HG03103 (cell line): ENCODE measurements around the gene PLPP6.

Experiments used
- ATAC-seq: cut with Tn5 transposase; IDR thresholded peaks from one replicate; pipeline ENCODE4 v1.9.1; 2021; ENCODE audit warnings: low read depth; ENCODE audit not compliant: unreplicated experiment

Gene PLPP6

DNA sequence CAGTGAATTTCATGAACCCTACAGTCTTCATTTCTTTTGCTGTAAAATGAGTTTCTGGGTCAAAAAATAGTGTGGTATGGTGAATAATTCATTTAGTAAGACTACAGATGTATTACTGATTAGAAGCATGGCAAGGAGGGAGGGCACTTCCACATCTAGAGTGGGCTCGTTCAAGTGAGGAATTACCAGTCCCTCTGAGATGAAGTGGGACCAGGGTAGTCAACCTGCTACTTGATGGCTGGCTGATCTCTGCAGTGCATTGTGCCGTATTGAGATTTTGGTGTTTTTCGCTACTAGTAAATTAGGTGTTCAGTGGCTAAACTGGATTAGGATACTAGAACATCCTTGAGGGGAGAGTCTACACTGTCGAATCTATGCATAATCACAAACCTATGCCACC lies 28.1 kb downstream of the PLPP6 start:
- ATAC-seq, result peak; percentile 52

DNA sequence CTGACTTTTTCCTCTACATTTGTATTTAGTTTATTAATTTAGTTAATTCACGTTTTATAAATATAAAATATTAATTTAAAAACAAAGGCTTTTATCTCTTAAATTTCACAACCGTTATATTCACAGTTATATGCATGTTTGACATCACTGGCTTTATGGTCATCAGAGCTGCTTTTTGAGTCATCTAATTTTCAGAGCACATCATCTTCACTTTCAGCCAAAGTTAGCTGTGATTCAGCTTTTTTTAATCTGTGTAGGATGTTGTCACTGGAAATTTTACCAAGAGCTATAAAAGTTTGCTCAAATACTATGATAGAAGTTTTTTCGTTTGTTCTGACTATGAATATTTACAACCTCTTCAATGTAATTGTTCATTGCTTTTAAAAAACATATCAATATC lies 29.7 kb downstream of the PLPP6 start:
- no peak for ATAC-seq

DNA sequence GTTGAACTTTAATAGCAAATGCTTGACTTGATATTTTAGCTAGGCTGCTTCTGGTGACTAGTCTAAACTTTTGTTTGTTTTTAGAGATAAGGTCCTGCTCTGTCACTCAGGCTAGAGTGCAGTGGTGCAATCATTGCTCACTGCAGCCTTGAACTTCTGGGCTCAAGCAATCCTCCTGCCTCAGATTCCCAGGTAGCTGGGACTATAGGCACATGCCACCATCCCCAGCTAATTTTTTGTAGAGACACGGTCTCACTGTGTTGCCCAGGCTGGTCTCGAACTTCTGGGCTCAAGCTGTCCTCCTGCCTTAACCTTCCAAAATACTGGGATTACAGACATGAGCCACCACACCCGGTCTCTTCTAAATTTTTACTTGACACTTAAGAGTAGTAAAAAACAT lies 38.0 kb downstream of the PLPP6 start:
- ATAC-seq, result no peak

DNA sequence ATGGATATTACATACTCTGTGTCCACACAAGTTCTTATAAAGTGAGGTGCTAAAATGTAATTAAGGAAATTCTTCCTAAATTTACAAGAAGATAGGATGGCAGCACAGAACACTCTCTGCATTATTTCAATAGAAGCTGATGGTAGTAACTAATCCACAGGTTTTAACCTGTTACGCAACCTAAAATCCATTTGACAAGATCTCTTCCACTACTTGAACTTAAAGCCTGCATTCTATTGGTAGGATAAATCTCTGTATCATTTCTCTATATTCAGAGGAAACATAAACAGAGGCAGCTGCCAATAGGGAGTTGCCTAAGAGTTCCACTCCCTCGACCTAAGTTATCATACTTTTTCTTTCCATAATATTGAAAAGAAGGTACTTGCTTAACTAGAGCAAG lies 38.8 kb downstream of the PLPP6 start:
- no peak for ATAC-seq

DNA sequence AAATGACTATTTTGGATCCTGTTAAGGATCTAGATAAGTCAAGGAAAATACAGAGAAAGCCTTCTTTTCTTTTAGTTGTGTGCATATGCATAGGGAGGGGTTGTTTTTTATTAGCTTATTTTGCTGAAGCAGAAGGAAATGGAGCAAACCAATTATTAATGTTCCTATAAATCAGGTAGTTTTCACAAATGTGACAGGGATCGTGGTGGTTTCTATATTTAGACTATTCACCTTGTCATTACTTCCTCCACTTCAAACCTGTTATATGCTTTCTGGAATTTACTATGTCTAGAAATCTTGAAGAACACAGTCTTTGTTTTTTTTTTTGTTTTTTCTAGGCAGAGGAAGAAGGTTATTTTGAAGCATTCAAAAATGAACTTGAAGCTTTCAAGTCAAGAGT lies 39.4 kb downstream of the PLPP6 start:
- no peak for ATAC-seq

DNA sequence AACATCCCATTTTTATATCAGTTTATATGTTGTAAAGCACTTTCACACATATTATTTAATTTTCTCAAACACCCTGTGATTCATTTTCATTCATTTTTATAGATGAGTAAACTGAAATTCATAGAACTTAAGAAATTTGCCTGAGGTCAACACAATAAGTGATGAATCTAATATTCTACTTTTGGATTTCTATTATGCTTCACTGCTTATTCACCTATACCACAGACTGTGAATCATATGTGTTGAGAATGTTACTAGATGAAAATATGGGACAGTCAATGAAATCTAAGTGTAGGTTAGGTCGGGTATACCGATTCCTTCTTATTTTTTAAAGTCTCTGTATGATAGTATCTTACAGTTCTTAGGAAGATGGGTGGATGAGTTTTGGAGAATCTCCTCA lies 42.0 kb downstream of the PLPP6 start:
- no peak for ATAC-seq

DNA sequence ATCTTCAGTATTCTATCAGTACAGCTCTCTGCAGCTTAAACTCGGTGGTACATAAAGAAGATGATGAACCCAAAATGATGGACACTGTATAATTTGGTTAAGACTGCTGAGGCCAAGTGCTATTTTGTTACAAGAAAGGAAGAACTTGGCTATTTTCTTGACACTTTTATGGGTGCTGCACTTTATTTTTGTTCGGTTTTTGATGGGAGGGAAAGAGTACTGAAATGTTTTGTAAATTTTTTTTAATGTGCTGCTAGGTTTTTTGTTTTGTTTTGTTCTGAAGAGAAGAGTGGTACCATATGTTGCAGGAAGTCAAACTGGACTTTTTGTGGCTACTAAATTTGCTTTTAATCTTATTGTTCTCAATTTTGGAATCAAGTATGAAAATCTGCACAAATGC lies 43.9 kb downstream of the PLPP6 start:
- no peak for ATAC-seq

DNA sequence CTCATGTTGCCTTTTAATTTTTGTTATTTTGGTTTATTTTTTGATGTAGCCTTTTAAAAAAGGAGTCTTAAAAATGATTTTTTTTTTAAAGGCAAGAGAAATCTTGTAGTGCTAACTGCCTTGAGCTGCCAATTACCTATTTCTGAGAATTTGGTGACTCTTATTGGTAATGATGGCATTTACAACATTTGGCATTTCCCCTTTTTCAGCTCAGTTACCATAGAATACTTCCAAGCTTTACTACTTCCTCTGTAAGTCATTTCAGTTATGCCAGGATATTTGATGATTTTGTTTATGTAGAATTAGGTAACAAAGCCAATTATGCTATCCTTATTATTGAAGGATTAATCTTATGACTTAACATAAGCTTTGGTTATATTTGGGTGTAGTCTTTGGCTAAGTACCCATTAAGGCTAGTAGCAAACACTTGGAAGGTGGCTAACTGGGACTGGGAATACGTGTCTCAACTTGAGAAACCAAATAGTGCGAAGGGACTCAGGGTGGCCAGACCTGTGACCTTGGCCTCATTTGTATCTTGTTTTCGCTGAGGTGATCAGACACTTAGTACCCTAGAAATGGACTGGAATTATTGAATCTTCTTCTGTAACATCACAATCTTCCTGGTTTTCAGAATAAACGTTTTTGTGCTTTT lies 45.0 kb downstream of the PLPP6 start:
- ATAC-seq, result no peak

DNA sequence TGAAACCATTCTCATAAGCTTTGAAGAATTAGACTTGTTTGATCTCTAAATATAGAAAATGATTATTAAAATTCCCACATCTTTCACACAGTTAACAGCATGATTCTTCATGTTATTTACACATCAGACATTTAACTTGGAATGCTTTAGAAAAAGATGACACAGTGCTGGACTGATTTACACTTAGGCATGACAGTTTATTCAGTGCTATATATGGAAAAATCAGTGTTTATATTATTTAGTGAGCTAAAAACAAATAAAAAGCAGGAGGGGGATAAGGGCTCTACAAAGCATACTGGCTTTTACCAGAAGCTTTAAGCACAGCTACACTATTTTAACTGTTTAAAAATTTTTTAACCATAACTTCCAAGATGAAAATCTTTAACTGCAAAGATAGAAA lies 47.3 kb downstream of the PLPP6 start:
- no peak for ATAC-seq

DNA sequence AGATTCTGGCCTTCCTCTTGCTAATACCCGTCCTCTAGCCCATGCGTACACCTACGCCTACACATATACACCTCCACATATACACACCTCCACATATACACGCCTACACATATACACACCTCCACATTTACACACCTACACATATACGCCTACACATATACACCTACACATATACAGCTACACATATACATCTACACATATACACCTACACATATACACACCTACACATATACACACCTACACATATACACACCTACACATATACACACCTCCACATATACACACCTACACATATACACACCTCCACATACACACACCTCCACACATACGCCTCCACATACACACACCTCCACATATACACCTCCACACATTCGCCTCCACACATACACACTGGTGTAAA lies 51.8 kb downstream of the PLPP6 start:
- no peak for ATAC-seq

DNA sequence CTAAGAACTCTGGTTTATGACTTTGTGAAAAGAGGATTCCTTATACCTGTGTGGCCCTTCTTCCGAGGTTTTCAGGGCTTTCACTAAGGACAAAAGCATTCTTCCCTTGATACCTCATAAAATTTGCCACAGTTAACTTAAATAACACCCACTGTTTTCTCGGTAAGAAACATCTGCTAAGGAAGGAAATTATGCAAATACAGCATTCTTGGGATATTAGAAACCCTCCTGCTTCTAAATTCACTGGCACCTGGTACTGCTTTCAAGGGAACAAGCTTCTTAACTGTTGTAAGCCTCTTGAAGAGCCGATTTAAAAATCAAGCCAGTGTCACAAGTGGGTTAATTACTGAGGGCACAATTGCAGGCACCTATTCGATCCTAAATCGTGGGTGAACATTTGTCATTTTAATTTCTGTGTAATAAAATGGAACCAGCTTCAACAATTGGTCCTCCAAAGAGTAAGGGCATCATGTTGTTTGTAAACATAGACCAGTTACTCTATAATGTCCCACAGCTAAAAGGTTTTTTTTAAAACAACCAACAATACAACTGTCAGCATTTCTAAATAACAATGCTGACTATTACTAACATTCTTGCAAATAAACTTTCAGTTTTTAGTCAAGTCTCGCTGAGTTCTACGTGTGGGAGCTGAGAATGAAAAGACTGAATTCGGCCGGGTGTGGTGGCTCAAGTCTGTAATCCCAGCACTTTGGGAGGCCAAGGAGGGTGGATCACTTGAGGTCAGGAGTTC lies 52.3 kb downstream of the PLPP6 start:
- no peak for ATAC-seq
